GM10266 (cell line): ENCODE results near the gene ZFYVE26.
A peak's percentile ranks its signal among the peaks of the same experiment; 100 is the strongest.
"Not testable (repeated sequence)": the region's sequence is repeated elsewhere in the genome, so short reads cannot be mapped to it uniquely, and the experiment has no call there.

ENCODE experiments used
- DNase-seq: peaks from one replicate; pipeline ENCODE4 v3.0.0; 2012; ENCODE audit errors: extremely low spot score
- TF ChIP-seq, protein P1 (sequence below): IDR thresholded peaks from 2 replicates; pipeline ENCODE4 v1.5.1; 2012; ENCODE audit warnings: mild to moderate bottlenecking, low read depth; ENCODE audit not compliant: control insufficient read depth, insufficient read depth; ENCODE audit errors: missing control alignments

Gene ZFYVE26

DNA sequence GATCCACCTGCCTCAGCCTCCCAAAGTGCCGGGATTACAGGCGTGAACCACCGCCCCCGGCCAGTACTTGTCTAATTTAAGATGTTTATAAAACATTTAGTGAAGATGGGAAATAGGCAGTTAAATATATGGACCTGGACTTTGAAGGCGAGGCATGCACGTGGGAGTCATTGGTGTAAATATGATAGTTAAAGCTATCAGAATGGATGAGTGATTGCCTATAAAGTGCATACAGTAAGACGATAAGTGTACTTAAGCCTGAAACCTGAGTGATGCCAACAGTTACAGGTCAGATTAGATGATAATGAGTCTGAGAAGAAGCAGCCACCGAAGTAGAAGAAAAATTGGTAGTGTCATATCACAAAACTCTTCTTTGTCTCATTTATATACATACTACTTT lies 14.7 kb upstream of the ZFYVE26 start:
- no peak for DNase-seq
- TF ChIP-seq, protein P1, sequence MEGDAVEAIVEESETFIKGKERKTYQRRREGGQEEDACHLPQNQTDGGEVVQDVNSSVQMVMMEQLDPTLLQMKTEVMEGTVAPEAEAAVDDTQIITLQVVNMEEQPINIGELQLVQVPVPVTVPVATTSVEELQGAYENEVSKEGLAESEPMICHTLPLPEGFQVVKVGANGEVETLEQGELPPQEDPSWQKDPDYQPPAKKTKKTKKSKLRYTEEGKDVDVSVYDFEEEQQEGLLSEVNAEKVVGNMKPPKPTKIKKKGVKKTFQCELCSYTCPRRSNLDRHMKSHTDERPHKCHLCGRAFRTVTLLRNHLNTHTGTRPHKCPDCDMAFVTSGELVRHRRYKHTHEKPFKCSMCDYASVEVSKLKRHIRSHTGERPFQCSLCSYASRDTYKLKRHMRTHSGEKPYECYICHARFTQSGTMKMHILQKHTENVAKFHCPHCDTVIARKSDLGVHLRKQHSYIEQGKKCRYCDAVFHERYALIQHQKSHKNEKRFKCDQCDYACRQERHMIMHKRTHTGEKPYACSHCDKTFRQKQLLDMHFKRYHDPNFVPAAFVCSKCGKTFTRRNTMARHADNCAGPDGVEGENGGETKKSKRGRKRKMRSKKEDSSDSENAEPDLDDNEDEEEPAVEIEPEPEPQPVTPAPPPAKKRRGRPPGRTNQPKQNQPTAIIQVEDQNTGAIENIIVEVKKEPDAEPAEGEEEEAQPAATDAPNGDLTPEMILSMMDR: no peak

DNA sequence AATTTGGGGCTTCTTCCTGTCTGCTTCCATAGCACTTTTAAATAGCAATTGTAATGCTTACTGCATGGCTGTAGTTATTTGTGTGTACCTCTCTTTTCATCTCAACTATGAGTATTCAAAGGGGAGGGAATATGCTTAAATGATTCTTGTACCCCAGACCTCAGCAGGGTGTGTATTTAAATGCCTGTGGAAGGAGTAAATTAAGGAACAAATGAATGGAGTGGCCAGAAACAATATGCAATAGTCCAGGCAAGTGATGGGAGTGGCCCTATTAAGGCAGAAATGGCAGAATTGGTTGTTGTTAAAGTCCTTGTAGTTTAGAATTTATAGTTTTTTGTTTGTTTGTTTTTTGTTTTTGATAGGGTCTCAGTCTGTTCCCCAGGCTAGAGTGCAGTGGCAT lies 4.7 kb upstream of the ZFYVE26 start:
- TF ChIP-seq, protein P1: no peak
- DNase-seq: no peak

DNA sequence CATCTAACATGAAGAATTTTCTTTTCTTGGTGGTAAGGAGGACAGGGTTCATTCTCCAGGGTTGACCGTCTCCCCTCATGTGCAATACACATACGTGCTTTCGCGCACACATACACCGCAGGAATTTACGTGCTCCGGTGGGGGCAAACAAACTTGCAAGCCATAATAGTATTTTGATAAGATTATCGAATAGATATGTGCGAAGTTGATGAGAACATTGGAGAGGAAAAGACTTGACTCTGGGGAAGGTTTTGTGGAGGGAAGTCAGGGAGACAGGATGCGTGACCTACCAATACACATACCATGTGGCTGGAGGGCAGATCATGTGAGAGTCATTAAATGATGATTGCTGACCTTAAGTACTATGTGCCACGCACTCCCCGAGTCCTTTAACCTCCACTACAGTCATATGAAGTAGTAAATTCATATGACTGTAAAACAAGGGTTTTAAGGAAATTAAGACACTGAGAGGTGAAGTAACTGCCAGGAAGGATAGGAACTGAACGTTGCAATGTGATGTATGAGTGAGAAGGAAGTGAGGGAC lies 4.1 kb upstream of the ZFYVE26 start:
- DNase-seq: no peak
- TF ChIP-seq, protein P1: no peak

DNA sequence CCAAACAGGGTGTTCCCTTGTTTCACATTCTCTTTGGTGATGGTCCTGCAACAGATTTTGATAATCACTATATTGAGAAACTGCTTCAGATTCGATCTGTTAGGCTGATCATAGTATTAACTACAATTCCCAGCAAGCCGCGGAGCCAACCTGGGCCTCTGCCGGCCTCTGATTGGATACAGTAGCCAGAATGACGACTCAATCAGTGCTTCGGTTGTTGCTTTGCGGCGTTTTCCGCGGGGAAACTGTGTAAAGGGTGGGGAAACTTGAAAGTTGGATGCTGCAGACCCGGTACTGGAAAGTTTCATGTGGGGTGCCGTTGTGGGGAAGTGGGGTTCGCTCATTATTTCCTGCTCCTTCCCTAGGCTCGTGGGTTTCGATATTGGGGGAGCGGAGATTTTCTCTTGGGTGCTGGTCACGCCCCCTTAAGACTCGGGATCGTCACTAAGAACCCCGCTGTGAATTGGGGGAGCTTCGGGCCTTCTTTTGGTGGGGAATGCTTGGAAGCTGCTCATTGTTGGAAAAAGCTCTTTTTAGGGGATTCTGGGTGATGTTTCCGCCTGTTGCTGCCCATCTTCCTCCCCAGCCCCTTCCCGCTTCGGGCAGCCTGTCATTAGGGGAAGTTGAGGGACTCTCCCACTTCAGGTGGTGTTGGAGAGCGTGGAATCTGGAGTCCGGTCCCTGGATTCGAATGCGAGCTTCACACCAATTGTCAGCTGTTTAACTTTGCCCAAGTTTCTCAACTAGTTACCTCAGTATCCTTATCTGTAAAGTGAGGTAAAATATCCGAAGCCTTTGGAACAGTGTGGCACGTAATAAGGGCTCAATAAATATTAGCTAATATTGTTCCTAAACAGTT lies 3.4 kb upstream of the ZFYVE26 start, which contains the start of gene RAD51B:
RAD51B (plus strand) TSS at position 217 of the 859 bp plus-strand sequence.
- TF ChIP-seq, protein P1: no peak
- DNase-seq: peak; percentile 84

- not testable (repeated sequence) for DNase-seq
Observed at GRCh38 chr14:67818476-67818875, 2.1 kb upstream of the ZFYVE26 start.

- no peak for DNase-seq
- TF ChIP-seq, protein P1: no peak
Observed at GRCh38 chr14:67817750-67818438, 1.5 kb upstream of the ZFYVE26 start.

DNA sequence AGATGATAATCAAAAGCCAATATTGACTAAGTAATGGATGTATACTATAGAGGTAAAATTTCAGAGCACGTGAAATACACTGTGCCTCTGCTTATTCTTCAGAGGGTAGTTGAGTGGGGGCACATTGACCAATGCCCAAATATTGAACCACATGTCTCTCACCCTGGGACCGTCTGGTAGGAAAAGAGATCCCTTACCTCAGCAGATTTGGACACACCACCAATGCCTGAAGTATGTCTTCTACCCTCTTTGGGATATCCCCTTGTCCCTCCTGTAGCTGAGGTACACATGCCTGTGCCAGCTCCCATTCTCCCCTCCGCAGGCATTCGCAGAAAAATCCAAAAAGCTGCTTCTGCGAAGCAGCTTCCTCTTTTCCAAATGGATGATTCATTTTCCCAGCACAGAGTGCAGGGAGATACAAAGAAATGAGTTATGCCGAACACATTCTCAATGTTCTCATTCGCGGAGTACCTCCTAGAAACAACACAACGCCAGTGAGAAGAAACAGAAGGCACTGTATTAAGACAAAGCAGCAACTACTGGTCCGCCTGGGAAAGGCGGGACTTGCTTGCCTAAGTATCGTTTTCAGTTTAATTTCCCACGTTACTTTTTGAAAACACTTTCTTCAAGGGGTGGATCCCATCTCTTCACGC lies 691 bp downstream of the ZFYVE26 start:
- no peak for DNase-seq
- TF ChIP-seq, protein P1: no peak
